GM21526 (cell line): ENCODE results near the gene MDH2.
A peak's percentile ranks its signal among the peaks of the same experiment; 100 is the strongest.
"Not testable (repeated sequence)": the region's sequence is repeated elsewhere in the genome, so short reads cannot be mapped to it uniquely, and the experiment has no call there.

ENCODE experiments used
- ATAC-seq: cut with Tn5 transposase; IDR thresholded peaks from one replicate; pipeline ENCODE4 v1.9.1; 2021; ENCODE audit warnings: moderate library complexity; ENCODE audit not compliant: unreplicated experiment, low FRiP score

Gene MDH2

DNA sequence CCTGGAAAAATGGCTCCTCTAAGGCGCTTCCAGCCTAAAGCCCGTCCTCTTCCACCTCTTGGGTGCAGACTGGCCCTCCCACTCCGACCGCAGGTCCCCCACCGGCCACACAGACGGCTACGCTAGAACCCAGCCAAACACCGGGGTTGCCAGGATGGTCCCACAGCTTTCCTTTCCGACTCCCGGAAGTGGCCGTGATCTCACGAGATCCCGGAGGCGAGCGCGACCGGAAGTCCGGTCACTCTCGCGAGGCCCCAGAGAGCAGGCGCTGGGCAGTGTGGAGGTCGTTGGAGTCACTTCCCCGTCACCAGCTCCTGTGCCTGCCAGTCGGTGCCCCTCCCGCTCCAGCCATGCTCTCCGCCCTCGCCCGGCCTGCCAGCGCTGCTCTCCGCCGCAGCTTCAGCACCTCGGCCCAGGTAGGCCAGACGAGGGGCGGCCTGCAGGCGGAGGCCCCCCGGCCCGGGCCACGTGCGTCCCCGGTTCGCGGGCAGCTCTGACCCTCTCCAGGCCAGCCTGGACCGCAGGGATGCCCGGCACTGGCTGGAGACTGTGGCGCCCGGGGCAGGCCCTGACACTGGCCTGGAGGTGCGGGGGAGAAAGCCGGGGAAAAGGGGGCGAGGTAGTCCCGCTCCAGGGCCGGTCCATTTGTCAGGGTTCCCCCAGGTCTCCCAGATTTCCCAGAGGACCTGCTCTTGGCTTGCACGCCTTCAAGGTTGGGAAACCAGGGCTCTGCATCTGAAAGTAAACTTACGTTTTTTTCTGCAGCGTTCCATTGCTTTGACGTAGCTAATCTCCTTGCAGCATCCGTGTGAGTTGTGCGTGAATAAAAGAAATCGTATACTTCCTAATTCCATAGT lies at the start of gene MDH2, which contains the start of gene STYXL1:
TSS of gene MDH2 (plus strand) at position 296 of the 857 bp plus-strand sequence. CDS start at position 351, 55 bp downstream.
TSS of gene STYXL1 (minus strand) at position 190 of the 857 bp plus-strand sequence. CDS start 17,477 bp downstream, outside the sequence.
- ATAC-seq: peak; percentile 88

GRCh38 chr7:76000566-76000965 lies 47.3 kb upstream of the MDH2 start:
- no peak for ATAC-seq

- no peak for ATAC-seq
Measured at GRCh38 chr7:76002139-76002538, 45.8 kb upstream of the MDH2 start.

- no peak for ATAC-seq
Measured at GRCh38 chr7:76002822-76003221, 45.1 kb upstream of the MDH2 start.

GRCh38 chr7:76003351-76003750 lies 44.6 kb upstream of the MDH2 start:
- no peak for ATAC-seq

- not testable (repeated sequence) for ATAC-seq
Measured at GRCh38 chr7:76005004-76005403, 42.9 kb upstream of the MDH2 start.

DNA sequence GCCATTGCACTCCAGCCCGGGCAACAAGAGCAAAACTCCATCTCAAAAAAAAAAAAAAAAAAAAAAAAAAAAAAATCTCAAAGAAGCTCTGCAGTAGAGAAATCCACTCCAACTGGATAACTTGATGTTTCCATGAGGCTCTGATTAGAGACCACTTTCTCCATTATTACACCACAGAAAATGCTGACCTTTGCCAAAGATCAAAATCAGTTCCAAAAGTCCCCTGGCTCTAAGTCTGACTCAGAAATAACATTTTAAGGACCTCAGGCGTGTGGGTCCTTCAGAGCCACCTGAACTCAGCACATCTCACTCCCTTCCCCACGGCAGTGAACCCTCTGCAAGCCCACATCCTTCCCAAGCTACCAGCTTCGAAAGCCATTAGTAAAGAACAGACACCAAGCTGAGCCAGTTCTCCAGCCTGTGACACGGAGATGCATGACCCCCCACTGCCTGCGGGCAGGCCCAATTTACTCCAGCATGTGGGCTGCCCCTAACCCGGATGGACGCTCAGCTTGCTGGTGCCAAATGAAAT lies 39.7 kb upstream of the MDH2 start:
- ATAC-seq: no peak

DNA sequence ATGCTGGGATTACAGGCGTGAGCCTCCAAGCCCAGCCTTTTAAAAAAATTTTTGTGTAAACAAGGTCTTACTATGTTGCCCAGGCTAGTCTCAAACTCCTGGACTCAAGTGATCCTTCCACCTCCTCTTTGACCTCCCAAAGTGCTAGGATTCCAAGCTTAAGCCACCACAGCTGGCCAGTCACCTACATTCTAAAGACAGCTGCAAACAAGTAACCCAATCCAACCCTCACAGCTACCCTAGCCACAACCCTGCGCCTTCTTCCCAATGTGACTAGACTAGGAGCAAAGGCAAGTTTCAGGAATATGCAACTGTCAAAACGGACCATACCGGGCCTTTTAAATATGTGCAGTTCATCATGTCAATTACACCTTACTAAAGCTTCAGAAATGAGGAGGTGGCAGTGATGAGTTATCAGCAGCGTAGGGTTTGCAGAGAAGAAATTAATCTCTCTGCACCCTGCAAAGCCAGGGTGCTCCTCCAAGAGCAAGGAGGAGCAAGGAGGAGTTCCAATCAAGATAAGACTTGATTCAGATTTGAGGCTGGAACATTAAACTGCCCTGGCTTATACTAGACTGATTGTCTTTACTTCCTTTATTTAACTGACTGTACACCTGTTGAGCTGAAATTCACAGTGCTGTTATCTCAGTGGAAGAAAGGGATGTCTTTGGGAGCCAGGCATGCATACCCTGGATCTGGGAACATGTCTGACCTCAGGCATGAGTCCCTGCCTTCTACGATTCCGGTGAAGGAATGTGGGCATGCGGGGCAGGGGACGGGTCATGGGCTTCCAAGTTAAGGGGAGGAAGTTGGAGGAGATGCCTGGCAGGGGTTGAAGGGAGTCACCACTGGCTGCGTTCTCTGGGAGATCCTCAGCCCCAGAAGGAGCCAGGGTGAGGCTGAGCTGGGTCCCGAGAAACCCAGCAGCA lies 38.0 kb upstream of the MDH2 start:
- ATAC-seq: no peak

- ATAC-seq: no peak
Measured at GRCh38 chr7:76011442-76011861, 36.5 kb upstream of the MDH2 start.

GRCh38 chr7:76016191-76016947 lies 31.5 kb upstream of the MDH2 start:
- ATAC-seq: no peak

- ATAC-seq: not testable (repeated sequence)
Measured at GRCh38 chr7:76018520-76018919, 29.4 kb upstream of the MDH2 start.

GRCh38 chr7:76020031-76020714 lies 27.7 kb upstream of the MDH2 start:
- ATAC-seq: no peak

DNA sequence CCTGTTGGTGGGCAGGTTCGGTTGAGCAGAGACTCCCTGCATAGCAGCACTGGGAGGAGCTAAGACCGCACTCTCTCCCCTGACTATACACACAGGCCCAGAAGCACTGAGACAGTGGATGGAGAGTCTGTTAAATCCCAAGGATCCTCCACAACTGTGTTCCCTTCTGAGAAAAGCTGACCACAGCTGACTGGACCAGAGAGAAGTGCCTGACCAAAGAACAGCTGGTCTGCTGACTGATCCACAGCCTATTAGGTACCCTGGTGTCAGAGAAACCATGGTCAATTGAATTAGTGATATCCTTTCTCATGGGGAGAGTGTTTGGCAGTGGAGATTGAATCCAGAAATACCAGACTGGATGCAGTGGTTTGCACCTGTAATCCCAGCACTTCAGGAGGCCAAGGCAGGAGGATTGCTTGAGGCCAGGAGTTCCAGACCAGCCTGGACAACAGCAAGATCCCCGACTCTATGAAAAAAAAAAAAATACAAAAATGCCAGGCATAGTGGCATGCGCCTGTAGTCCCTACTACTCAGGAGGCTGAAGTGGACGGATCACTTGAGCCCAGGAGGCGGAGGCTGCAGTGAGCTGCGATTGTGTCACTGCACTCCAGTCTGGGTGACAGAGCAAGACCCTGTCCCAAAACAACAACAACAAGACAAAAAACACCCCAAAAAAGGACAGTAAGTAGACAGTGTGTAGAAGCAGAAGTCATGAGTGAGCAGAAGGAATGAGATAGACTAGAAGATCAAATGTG lies 25.7 kb upstream of the MDH2 start:
- no peak for ATAC-seq

DNA sequence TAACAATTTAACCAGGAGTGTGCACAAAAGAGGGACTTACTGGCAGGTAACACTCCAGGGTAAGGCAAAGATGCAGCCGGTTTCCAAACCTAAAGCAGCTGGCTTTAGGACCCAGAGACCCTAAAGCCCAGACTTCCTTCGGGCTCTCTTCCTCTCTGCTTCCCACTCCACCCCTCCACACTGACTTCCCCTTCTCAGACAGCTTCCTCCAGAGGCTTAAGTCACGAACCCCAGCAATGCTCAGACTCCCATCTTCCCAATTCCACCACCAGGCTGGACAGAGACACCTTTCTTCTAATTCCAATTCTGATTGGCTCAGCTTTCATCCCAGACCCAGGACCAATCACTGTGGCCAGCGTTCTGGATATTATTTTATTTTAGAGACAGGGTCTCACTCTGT lies 24.9 kb upstream of the MDH2 start:
- ATAC-seq: no peak

- not testable (repeated sequence) for ATAC-seq
Measured at GRCh38 chr7:76029682-76030081, 18.2 kb upstream of the MDH2 start.

DNA sequence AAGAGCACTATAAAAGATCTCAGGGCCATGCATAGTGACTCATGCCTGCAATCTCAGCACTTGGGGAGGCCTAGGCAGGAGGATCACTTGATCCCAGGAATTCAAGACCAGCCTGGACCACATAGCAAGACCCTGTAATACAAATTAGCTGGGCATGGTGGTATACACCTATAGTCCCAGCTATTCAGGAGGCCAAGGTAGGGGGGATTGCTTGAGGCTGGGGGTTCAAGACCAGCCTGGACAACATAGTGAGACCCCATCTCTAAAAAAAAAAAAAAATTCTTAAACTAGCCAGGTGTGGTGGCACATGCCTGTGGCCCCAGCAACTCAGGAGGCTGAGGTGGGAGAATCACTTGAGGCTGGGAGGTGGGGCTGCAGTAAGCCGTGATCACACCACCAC lies 15.9 kb upstream of the MDH2 start:
- ATAC-seq: no peak

DNA sequence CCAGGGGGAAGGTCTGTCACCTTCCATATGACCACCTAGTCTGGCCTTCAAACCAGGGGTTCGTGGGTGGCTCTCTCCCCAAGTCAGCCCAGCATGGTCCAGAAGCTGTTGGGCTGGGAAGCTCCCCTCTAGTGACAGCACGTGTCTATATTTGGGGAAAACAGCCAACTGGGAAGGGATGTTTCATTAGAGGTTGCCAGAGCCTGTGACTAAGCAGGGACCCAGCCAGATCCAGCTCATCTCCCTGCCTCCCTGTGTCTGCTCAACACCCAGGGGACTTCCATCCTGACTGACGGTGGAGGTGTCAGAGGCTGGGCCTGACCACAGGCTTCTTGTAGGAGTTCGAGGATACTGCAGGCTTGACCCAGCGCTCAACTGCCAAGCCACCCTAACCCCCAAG lies 10.6 kb upstream of the MDH2 start:
- ATAC-seq: no peak

- no peak for ATAC-seq
Measured at GRCh38 chr7:76040126-76040525, 7.8 kb upstream of the MDH2 start.

- ATAC-seq: no peak
Measured at GRCh38 chr7:76044375-76044865, 3.5 kb upstream of the MDH2 start.
